ENCODE measurements around the gene FER1L5. TPM values are rescaled to one million over a fixed set of nuclear protein-coding genes. Genes with fewer than 3 reads are reported as not detected.

FER1L5 gene
- total and polyA plus RNA-seq, 2 of the 8 experiments (the other 6 are each of a cell fraction or from before 2014, with no cell fraction given), result 0.23 to 0.88 TPM

- Histone ChIP-seq H3K27ac (ENCODE audit: low read depth, low read length) (no peak overlapping the region), H3K4ac (replicated peaks; ENCODE audit: insufficient read length, low read depth, low read length) (no peak overlapping the region), H3K4me3 (ENCODE audit: extremely low read depth in 1 of 4, insufficient read depth in 2 of 4, low read depth in 3 of 4, low read length in 4 of 4) (no peak overlapping the region), H3K27me3 (replicated peaks in 1 of 4; ENCODE audit: control insufficient read depth in 3 of 4, extremely low read depth in 1 of 4, insufficient read depth in 3 of 4, low read length in 3 of 4) (no peaks in the 10 kb centered on the region), H3K9me3 (ENCODE audit: insufficient read depth in 2 of 2, low read depth in 1 of 2, low read length in 1 of 2) (no peaks in the 10 kb centered on the region), H3K14ac (ENCODE audit: insufficient read length) (no peak overlapping the region), H3K18ac (ENCODE audit: extremely low read depth, low read length) (no peak overlapping the region), H2BK12ac (ENCODE audit: low read depth, low read length) (no peak overlapping the region), H3K9ac (replicated peaks in 1 of 4; ENCODE audit: extremely low read depth in 1 of 4, low read depth in 3 of 4, low read length in 3 of 4) (no peak overlapping the region), H3K79me1 (ENCODE audit: low read depth, low read length) (no peaks in the 10 kb centered on the region), H2AK5ac (ENCODE audit: low read depth, low read length) (no peak overlapping the region), H4K91ac (replicated peaks; ENCODE audit: insufficient read length, low read length) (no peak overlapping the region), H3K4me2 (ENCODE audit: insufficient read depth in 1 of 2, low read depth in 2 of 2, low read length in 2 of 2) (no peak overlapping the region), H2BK15ac (ENCODE audit: low read length) (no peak overlapping the region), H3K4me1 (replicated peaks in 1 of 4; ENCODE audit: control insufficient read depth in 3 of 4, insufficient read depth in 4 of 4, low read length in 3 of 4) (no peaks in the 10 kb centered on the region), H3K23me2 (ENCODE audit: low read depth, low read length) (no peaks in the 10 kb centered on the region), H2BK20ac (ENCODE audit: low read length) (no peak overlapping the region), H2BK120ac (replicated peaks; ENCODE audit: low read depth, low read length) (no peak overlapping the region), H3K56ac (replicated peaks; ENCODE audit: insufficient read length, low read depth, low read length) (no peak overlapping the region), H3K79me2 (ENCODE audit: control insufficient read depth in 1 of 2, insufficient read depth in 2 of 2, low read length in 2 of 2) (no peaks in the 10 kb centered on the region), H3K23ac (ENCODE audit: insufficient read length) (no peak overlapping the region), H3K36me3 (ENCODE audit: control insufficient read depth in 2 of 4, insufficient read depth in 4 of 4, low read length in 3 of 4) (no peaks in the 10 kb centered on the region), H2BK5ac (ENCODE audit: low read depth, low read length) (no peak overlapping the region), H4K5ac (ENCODE audit: insufficient read length, low read depth, low read length) (no peak overlapping the region), H4K8ac (ENCODE audit: extremely low read depth, insufficient read depth, low read length) (peak overlapping the region; percentile 54), H2AFZ (ENCODE audit: low read length) (no peak overlapping the region), H4K20me1 (replicated peaks in 1 of 2; ENCODE audit: control insufficient read depth in 1 of 2, insufficient read depth in 2 of 2, low read length in 2 of 2) (no peaks in the 10 kb centered on the region)
- no peak for DNase-seq (ENCODE audit: low read depth in 1 of 2, low spot score in 2 of 2)
- 85% methylated on average over 13 of the region's 14 CpGs; no CpG with 5 or more reads in 1 of the 2 experiments for whole genome bisulfite sequencing, 2 experiments (ENCODE audit: extremely low coverage in 1 of 2, insufficient coverage in 1 of 2, insufficient read length in 1 of 2, insufficient replicate concordance in 2 of 2, low coverage in 1 of 2, low lambda C conversion rate in 2 of 2, missing lambda C conversion rate in 1 of 2)
- ChIA-PET POLR2A (ENCODE audit: partially characterized antibody) (no interaction called here), CTCF (ENCODE audit: partially characterized antibody) (interaction anchor here (0.7 to 2.3 kb wide), 7 partner anchors 10 to 144 kb away, joined by 3 to 7 read pairs (median 3); no protein-coding TSS in a partner anchor)
- FAIRE-seq, result no peak
- TF ChIP-seq BACH1 (IDR thresholded peaks at IDR 0.05; ENCODE audit: low read length), result no peak
- TF ChIP-seq KDM1A (IDR thresholded peaks at IDR 0.05; ENCODE audit: borderline replicate concordance, low read length), result no peak
- TF ChIP-seq KDM5A (IDR thresholded peaks at IDR 0.05; ENCODE audit: low read length), result no peak
- TF ChIP-seq ATF3 (IDR thresholded peaks at IDR 0.05; ENCODE audit: insufficient read depth, low read depth, low read length), result no peak
- TF ChIP-seq CTCF (IDR thresholded peaks at IDR 0.05; ENCODE audit: control extremely low read depth in 1 of 3, insufficient read depth in 1 of 3, low read depth in 1 of 3, low read length in 3 of 3), result no peak
- TF ChIP-seq KDM4A (IDR thresholded peaks at IDR 0.05; ENCODE audit: low read depth, low read length, severe bottlenecking), result no peak
- TF ChIP-seq RAD21 (IDR thresholded peaks at IDR 0.05 in 1 of 2, conservative IDR thresholded peaks at IDR 0.05 in 1 of 2; ENCODE audit: low read depth in 2 of 2, low read length in 2 of 2), result no peak
- TF ChIP-seq RBBP5 (IDR thresholded peaks at IDR 0.05; ENCODE audit: borderline replicate concordance, low read depth, low read length), result no peak
Measured at GRCh38 chr2:96693286-96694200, 51.0 kb downstream of the FER1L5 start.
